Coronary artery (tissue), 2 donors: ENCODE measurements around the gene FOXI1.

Source experiments
- DNase-seq: peaks from one replicate; pipeline ENCODE4 v3.0.0-alpha.2; 2017; ENCODE audit warnings: low spot score
- H3K27ac ChIP-seq, 2 donors: fragments of 200-600 bp; sonication (generic); one replicate each; pipeline ENCODE4 v1.5.1; 2016 to 2019
- H3K4me3 ChIP-seq: fragments of 200-600 bp; sonication (generic); 2 replicates; pipeline ENCODE4 v1.5.1; 2016; ENCODE audit warnings: mild to moderate bottlenecking, moderate library complexity
- TF ChIP-seq, protein P1 (sequence below): fragments of 200-600 bp; sonication (generic); IDR thresholded peaks from one replicate; pipeline ENCODE4 v1.5.1; 2019; ENCODE audit warnings: antibody characterized with exemption

FOXI1 gene

GRCh38 chr5:170078458-170078857 lies 27.2 kb upstream of the FOXI1 start:
- Histone ChIP-seq H3K4me3 (no peak overlapping the region), H3K27ac (no peak overlapping the region)
- TF ChIP-seq, protein P1, sequence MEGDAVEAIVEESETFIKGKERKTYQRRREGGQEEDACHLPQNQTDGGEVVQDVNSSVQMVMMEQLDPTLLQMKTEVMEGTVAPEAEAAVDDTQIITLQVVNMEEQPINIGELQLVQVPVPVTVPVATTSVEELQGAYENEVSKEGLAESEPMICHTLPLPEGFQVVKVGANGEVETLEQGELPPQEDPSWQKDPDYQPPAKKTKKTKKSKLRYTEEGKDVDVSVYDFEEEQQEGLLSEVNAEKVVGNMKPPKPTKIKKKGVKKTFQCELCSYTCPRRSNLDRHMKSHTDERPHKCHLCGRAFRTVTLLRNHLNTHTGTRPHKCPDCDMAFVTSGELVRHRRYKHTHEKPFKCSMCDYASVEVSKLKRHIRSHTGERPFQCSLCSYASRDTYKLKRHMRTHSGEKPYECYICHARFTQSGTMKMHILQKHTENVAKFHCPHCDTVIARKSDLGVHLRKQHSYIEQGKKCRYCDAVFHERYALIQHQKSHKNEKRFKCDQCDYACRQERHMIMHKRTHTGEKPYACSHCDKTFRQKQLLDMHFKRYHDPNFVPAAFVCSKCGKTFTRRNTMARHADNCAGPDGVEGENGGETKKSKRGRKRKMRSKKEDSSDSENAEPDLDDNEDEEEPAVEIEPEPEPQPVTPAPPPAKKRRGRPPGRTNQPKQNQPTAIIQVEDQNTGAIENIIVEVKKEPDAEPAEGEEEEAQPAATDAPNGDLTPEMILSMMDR: no peak
- no peak for DNase-seq

DNA sequence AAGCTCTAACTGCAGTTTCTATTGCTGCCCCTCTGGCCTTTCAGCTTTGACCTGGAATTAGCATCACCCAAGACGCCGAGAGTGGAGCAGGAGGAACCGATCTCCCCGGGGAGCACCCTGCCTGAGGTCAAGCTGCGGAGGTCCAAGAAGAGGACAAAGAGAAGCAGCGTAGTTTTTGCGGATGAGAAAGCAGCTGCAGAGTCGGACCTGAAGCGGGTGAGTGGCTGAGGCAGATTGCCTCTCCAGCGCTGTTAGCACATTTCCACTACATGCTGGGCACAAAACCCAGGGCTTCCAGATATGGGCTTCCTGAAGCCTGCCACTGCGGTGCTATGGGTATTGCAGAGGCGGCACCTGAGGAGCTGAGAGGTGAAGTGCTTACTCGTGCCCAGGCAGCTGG lies 26.8 kb upstream of the FOXI1 start:
- TF ChIP-seq, protein P1: no peak
- Histone ChIP-seq H3K4me3 (no peak overlapping the region), H3K27ac (no peak overlapping the region)
- DNase-seq: peak; percentile 53

DNA sequence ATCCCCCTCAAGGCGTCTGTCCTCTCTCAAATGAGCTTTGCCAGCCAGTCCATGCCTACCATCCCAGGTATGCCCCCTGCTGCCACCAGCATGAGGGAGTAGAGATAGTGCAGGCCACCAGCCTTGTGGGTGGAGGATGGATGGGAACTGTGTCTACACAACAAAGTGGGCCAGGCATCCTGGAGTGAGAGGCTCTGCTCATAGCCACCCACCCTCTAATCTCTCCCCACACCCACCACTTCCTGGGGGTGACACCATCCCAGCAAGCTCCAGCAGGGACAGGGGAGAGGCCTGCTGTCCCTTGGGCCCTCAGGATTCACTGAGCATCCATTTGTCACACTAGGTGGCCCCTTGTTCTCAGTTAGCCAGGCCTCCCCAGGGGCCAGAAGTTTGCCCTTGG lies 25.5 kb upstream of the FOXI1 start:
- no peak overlapping the region for H3K27ac ChIP-seq
- DNase-seq: no peak
- TF ChIP-seq, protein P1: no peak
- H3K4me3 ChIP-seq: no peak overlapping the region

DNA sequence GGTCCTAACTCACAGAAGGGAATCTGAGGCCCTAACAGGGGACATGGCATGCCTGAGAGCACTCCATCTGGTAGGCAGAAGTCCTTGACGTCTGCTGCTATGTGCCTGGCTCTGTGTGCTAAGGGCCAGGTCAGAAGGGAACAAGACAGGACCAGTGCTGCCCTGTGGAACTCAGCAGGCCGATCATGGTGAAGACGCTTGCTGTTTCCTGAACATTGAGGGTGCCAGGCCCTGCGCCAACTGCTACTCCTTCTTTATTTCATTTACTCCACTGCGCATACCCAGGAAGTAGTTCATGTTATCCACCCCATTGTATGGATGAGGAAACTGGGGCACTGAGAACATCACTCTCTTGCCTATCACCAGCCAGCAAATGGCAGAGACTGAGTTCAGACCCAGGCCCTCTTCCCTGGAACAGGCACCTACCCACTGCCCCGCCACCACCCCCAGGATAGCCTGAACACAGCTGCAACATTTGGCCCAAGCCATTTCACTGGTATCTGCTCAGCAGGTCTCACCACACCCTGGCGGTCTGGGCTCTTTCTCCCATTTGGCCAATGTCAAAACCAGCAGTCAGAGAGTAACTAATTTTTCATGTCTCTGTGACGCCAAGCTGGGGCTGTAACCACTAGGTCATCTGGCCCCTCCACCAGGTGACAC lies 24.8 kb upstream of the FOXI1 start:
- TF ChIP-seq, protein P1: no peak
- DNase-seq: peak; percentile 62
- H3K27ac ChIP-seq: no peak overlapping the region
- H3K4me3 ChIP-seq: no peak overlapping the region

DNA sequence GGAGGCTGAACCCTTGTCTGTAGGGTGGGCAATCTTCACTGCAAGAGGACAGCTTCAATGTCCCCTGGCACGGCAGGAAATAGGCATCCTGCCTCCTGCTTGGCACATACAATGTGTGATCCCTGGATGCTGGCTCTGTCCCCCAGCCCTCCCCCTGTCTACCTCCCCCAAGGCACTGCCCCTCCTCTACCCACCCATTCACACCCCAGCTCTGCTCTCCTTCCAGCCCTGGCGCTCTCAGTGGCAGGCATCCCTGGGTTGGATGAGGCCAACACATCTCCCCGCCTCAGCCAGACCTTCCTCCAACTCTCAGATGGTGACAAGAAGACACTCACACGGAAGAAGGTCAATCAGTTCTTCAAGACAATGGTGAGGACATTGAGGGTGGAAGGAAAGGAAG lies 24.1 kb upstream of the FOXI1 start:
- peak; percentile 52 for DNase-seq
- Histone ChIP-seq H3K27ac (no peak overlapping the region), H3K4me3 (no peak overlapping the region)
- TF ChIP-seq, protein P1: no peak

- TF ChIP-seq, protein P1: no peak
- peak; percentile 36 for DNase-seq
- no peak overlapping the region for H3K27ac ChIP-seq
- H3K4me3 ChIP-seq: no peak overlapping the region
Measured at GRCh38 chr5:170082701-170083100, 23.0 kb upstream of the FOXI1 start.

DNA sequence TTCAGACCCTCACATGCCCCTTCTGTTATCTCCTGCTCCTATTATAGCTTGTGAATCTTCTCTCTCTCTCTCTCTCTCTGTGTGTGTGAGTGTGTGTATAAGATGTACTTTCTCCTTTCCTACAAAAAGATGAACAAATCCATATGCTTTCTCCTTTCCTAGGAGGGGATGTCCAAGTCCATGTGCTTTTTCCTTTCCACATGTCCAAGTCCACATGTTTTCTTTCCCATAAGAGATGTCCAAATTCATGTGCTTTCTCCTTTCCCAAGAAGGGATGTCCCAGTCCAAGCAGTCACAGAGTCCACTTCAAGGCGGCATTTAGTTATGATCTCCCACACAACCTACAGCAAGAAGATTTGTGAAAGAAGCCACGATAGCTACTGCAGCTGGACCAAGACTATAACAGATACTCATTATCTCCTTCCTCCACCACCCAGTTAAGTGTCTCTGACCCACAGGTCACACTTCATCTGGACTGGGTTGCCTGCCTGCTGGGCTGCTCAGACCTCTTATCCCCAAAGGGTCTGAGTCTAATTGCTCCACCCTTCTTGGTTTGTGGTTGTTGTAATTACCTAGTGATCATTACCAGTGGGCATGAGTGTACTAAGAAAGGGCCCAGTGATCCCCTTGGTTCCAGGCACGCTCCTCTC lies 18.4 kb upstream of the FOXI1 start:
- no peak for DNase-seq
- Histone ChIP-seq H3K27ac (no peak overlapping the region), H3K4me3 (no peak overlapping the region)
- TF ChIP-seq, protein P1: no peak
